Heart right ventricle (tissue), 16 donors: Measurements from ENCODE around the gene IGSF3. TPM values are rescaled to one million over a fixed set of nuclear protein-coding genes. Genes with fewer than 3 reads are reported as not detected.

Experiments
- ATAC-seq, 8 donors: fragments of 200-7000 bp; cut with Tn5 transposase; one replicate each; pipeline ENCODE4 v1.9.1; 2020; ENCODE audit warnings: mild to moderate bottlenecking in 8 of 8, moderate library complexity in 8 of 8, moderate number of reproducible peaks in 1 of 8
- DNase-seq, 2 donors: peaks; one replicate each; pipeline ENCODE4 v3.0.0-alpha.2; 2020
- H3K27ac ChIP-seq, 10 donors: fragments of 200-600 bp; sonication (generic) in 2 of 10; one replicate each; pipeline versions ENCODE4 v1.5.0 to v1.8.0; 2020 to 2022; ENCODE audit warnings: mild to moderate bottlenecking in 3 of 10
- H3K27me3 ChIP-seq, 7 donors: fragments of 200-600 bp; one replicate each; pipeline ENCODE4 v1.8.0; 2021 to 2022; ENCODE audit warnings: mild to moderate bottlenecking in 2 of 7
- H3K36me3 ChIP-seq, 9 donors: fragments of 200-600 bp; sonication (generic) in 1 of 9; one replicate each; pipeline versions ENCODE4 v1.5.0 to v1.8.0; 2020 to 2022; ENCODE audit warnings: mild to moderate bottlenecking in 2 of 9
- H3K4me1 ChIP-seq, 9 donors: fragments of 200-600 bp; sonication (generic) in 1 of 9; one replicate each; pipeline versions ENCODE4 v1.5.0 to v1.8.0; 2020 to 2022; ENCODE audit warnings: mild to moderate bottlenecking in 4 of 9
- H3K4me3 ChIP-seq, 10 donors: fragments of 200-600 bp; sonication (generic) in 2 of 10; one replicate each; pipeline versions ENCODE4 v1.5.0 to v1.8.0; 2020 to 2022; ENCODE audit warnings: mild to moderate bottlenecking in 7 of 10, moderate library complexity in 2 of 10
- H3K9me3 ChIP-seq, 11 donors: fragments of 200-600 bp in 10 of 11; sonication (generic) in 2 of 11; one replicate each; pipeline versions ENCODE4 v1.5.0 to v1.8.0; 2013 to 2022; ENCODE audit warnings: mild to moderate bottlenecking in 2 of 11, control low read depth in 1 of 11, moderate library complexity in 1 of 11
- WGBS, 2 donors: extraction: QIAGEN DNeasy Blood & Tissue Kit; methylation state at CpG; one replicate each; pipeline ENCODE4 v1.1.7; 2013; ENCODE audit warnings: inconsistent platforms in 1 of 2; 5-methylcytosine and 5-hydroxymethylcytosine counted together
- intact Hi-C, 10 donors: fragments of 100-400 bp; cut with DNase I; formaldehyde crosslinking; loops; one replicate each; pipeline versions ENCODE4 v1.11.1 to v1.14.2; 2022
- polyA plus RNA-seq, 2 donors: library from polyadenylated mRNA; stranded (reverse); fragments of 200-250 nt; gene quantifications; one replicate each; pipeline ENCODE4 v1.2.3, GENCODE V29; 2013
- total RNA-seq, 10 donors: library from RNA; stranded (reverse); fragmentation: NEBNext Ultra II Directional in 3 of 10; extraction: Animal tissue kit (Norgen Biotek cat#: 25700) in 3 of 10; gene quantifications; one replicate each; pipeline versions ENCODE4 v1.2.1 to v1.2.4, GENCODE V29; 2021 to 2023
- TF ChIP-seq, protein P1 (sequence below), 9 donors: fragments of 200-600 bp; sonication (generic) in 2 of 9; IDR thresholded peaks; one replicate each; pipeline versions ENCODE4 v1.5.0 to v1.8.0; 2021 to 2022; ENCODE audit warnings: antibody characterized with exemption in 9 of 9, mild to moderate bottlenecking in 5 of 9, moderate library complexity in 1 of 9
- donor health status: Arrhythmogenic right ventricular cardiomyopathy.
- donor health status: ischemic (EF 13 %, LVEDD 7.1; RV severe dilation, severe dysfunction).
- donor health status: healthy with polysubstance abuse.
- donor health status: DM: no; HTN: yes; CAD: no.
- donor health status: DM: no; HTN: no; CAD: no.
- donor health status: ischemic (EF 25% LVEDD 6.9; RV normal size, moderate dysfunction).
- donor health status: ischemic (EF 25% LVEDD 5.7; RV mildly dilated, moderate dysfunction).
- donor health status: healthy.
- donor health status: DM: yes; HTN: yes; CAD: no.
- donor health status: Ischemic cardiomyopathy.
- donor health status: ischemic (EF 35%, LVEDD 5.7; RV mildly dilated, moderate dysfunction).
- donor health status: nonischemic (EF 11% LVEDD 7.7; RV severe dilation, severe dysfunction).
- donor health status: DM: yes; HTN: yes; CAD: no.
- donor health status: PGD.
- donor health status: ischemic (EF 29% LVEDD 5.4; RV normal size, mild dysfunction).
- donor health status: nonischemic (EF 23%, LVEDD 6.1; RV moderate dilation, normal function).

The IGSF3 gene
- total and polyA plus RNA-seq, 12 donors, result 4.0 to 21.2 (median 12.8) TPM

DNA sequence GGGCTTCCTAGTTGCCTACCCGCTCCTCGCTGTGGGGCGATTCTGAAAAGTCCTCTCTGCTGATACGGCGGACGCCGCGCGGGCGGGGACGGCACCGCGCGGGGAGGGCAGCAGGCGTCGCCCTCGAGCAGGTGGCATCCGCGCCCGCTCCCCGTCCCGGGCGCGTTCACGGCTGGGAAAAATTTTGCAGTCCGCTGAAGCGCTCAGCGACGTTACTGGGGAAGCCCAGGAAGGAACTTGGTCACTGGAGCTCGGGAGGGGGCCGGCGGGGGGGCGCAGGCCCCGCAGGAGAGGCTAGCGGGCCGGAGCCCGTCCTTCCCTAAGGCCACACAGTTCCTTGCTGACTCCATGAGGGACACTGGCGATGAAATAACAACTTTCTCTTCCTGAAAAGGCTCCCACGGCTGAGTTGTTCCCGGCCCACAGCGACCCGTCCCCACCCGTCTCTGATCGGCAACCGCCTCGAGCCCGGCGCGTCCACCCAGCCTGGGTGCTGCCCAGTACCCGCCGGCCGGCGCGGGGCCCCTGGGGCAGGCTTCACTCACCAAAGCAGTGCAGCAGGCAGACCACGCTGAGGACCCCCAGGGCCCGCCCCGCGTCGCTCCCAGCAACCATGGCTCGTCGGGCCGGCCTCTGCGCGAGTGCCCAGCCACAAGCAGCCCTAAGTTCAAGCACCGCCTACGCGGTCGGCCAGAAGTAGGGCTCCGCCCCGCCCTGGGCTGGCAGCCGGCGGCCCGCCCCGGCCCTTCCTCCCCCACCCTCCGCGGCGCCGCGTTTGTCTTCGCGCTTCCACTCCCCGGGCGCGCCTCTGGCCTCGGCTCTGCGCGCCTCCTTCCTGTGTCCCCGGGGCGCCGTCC lies 96.9 kb downstream of the IGSF3 start, which contains the start of gene CD58:
CD58 (minus strand) TSS at position 669 of the 857 bp plus-strand sequence; CDS start at position 615, 54 bp downstream.
- no peaks in the 10 kb centered on the region for H3K27me3 ChIP-seq
- intact Hi-C loops, result loop anchor here (1.0 to 10.0 kb wide), 10 partner anchors 97 to 552 kb away; partner anchors contain the start of genes IGSF3 (in 1 of the 10) and TRIM45 (in 1 of the 10)

DNA sequence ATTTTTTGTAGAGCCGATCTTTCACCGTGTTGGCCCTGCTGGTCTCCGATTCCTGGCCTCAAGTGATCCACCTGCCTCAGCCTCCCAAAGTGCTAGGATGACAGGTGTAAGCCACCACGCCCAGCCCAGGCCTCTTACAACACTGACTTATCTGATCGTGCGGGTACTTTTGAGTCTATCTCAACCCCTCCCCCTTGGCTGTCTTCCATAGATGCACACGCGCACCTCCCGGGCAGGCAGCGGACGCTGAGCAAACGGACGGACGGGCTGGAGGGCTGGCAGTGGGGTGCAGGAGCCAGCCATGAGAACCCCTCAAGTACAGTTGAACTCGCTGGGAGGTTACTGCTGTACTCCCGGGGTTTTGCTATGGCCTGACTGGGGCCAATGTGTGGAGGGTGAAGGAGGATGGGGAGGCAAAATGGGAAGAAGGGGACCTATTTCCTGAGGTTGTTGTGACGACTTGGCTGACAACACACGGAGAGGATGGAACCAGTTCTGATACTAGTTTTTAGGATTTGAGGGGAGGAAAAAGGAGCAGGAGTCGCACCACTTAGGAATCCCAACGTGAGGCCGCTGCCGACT lies 97.7 kb downstream of the IGSF3 start:
- peak; percentile 45 to 50 for DNase-seq

More for the DNA sequence above, 96.9 kb downstream of the IGSF3 start, which contains the start of gene CD58:
- no peaks in the 10 kb centered on the region for H3K9me3 ChIP-seq
- DNase-seq, result peak; percentile 92 to 93
- no peaks in the 10 kb centered on the region for H3K36me3 ChIP-seq
- TF ChIP-seq, protein P1, sequence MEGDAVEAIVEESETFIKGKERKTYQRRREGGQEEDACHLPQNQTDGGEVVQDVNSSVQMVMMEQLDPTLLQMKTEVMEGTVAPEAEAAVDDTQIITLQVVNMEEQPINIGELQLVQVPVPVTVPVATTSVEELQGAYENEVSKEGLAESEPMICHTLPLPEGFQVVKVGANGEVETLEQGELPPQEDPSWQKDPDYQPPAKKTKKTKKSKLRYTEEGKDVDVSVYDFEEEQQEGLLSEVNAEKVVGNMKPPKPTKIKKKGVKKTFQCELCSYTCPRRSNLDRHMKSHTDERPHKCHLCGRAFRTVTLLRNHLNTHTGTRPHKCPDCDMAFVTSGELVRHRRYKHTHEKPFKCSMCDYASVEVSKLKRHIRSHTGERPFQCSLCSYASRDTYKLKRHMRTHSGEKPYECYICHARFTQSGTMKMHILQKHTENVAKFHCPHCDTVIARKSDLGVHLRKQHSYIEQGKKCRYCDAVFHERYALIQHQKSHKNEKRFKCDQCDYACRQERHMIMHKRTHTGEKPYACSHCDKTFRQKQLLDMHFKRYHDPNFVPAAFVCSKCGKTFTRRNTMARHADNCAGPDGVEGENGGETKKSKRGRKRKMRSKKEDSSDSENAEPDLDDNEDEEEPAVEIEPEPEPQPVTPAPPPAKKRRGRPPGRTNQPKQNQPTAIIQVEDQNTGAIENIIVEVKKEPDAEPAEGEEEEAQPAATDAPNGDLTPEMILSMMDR (IDR thresholded peaks at IDR 0.05), result peak; percentile 57 to 85 (median 70)
- H3K4me1 ChIP-seq, result peaks cover 15 to 81% (median 61%) of the 10 kb centered on the region in 9 donors
- H3K27ac ChIP-seq, result peak within 1 kb of the TSS; percentile 91 to 100 (median 98)
- peak; percentile 92 to 96 (median 92) for ATAC-seq
- peak within 1 kb of the TSS; percentile 67 to 97 (median 88) for H3K4me3 ChIP-seq
- WGBS, 2 donors, result 1% methylated on average over 86 to 90 of the region's 90 CpGs

DNA sequence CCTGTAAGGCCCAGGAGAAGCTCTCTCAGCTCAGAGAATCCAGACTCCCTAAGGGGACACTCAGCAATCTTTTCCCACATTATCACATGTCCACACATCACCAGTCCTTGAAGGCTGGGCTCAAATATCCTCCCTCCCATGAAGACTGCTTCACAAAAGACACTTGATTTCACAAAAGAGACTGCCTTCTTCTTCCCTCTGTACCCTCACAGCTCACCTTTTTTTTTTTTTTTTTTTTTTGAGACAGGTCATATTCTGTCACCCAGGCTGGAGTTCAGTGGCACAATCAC lies 98.2 kb downstream of the IGSF3 start:
- Histone ChIP-seq H3K9me3 (peaks cover 0 to 3% (median 0%) of the 10 kb centered on the region in 11 donors), H3K27ac (peak overlapping the region in 6 of 10 donors; percentile 91 to 99 (median 98)), H3K36me3 (no peaks in the 10 kb centered on the region), H3K27me3 (no peaks in the 10 kb centered on the region), H3K4me3 (peak overlapping the region in 9 of 10 donors; percentile 67 to 97 (median 87)), H3K4me1 (peaks cover 15 to 82% (median 57%) of the 10 kb centered on the region in 9 donors)
- intact Hi-C loops, result loop anchor here in 1 of 10 donors (2.0 to 5.0 kb wide), 2 partner anchors 103 to 192 kb away; no protein-coding TSS in a partner anchor
- DNase-seq (no peak), ATAC-seq (no peak)
- TF ChIP-seq, protein P1 (IDR thresholded peaks at IDR 0.05), result no peak

More for the DNA sequence above, 97.7 kb downstream of the IGSF3 start:
- no peaks in the 10 kb centered on the region for H3K27me3 ChIP-seq
- TF ChIP-seq, protein P1 (IDR thresholded peaks at IDR 0.05), result no peak
- H3K27ac ChIP-seq, result peak overlapping the region; percentile 91 to 100 (median 98)
- 20 to 25% methylated on average over 22 of the region's 22 CpGs for WGBS, 2 donors
- ATAC-seq, result peak in 7 of 8 donors; percentile 4 to 27 (median 6)
- intact Hi-C loops, result loop anchor here (2.0 to 10.0 kb wide), 10 partner anchors 97 to 552 kb away; partner anchors contain the start of genes IGSF3 (in 1 of the 10) and TRIM45 (in 1 of the 10)
- peak overlapping the region; percentile 67 to 97 (median 88) for H3K4me3 ChIP-seq
- H3K4me1 ChIP-seq, result peaks cover 15 to 84% (median 61%) of the 10 kb centered on the region in 9 donors
- H3K9me3 ChIP-seq, result no peaks in the 10 kb centered on the region
- no peaks in the 10 kb centered on the region for H3K36me3 ChIP-seq
